HUDEP-2 (cell line): ENCODE measurements around the gene SNRNP25.

Experiments
- DNase-seq, 76 experiments: peaks; one replicate each; lab custom pipeline; 2025; ENCODE audit not compliant: unreplicated experiment in 76 of 76; lab: John Stamatoyannopoulos, UW

SNRNP25 gene

GRCh38 chr16:75580-76501 is 22.2 kb downstream of the SNRNP25 start:
- DNase-seq = no peak

GRCh38 chr16:76535-77272 is 23.1 kb downstream of the SNRNP25 start:
- peak in 19 of 76 experiments; percentile 2 to 55 (median 21) for DNase-seq

GRCh38 chr16:77273-77806 is 23.7 kb downstream of the SNRNP25 start:
- DNase-seq = peak in 11 of 76 experiments; percentile 10 to 37 (median 20)

- DNase-seq = peak in 66 of 76 experiments; percentile 10 to 81 (median 55)
These were observed 24.3 kb downstream of the SNRNP25 start, which contains the start of gene MPG for GRCh38 chr16:77807-78443. TSS of gene MPG (plus strand) at chr16:78225. CDS start at chr16:78310, 85 bp downstream.

- peak in 5 of 76 experiments; percentile 8 to 42 (median 18) for DNase-seq
These were observed 25.0 kb downstream of the SNRNP25 start for GRCh38 chr16:78444-79150.

- DNase-seq = no peak
These were observed 25.8 kb downstream of the SNRNP25 start for GRCh38 chr16:79151-80054.

GRCh38 chr16:83060-83603 is 29.5 kb downstream of the SNRNP25 start:
- no peak for DNase-seq

GRCh38 chr16:83781-84615 is 30.4 kb downstream of the SNRNP25 start:
- no peak for DNase-seq

GRCh38 chr16:84718-85406 is 31.2 kb downstream of the SNRNP25 start:
- DNase-seq = peak in 50 of 76 experiments; percentile 8 to 75 (median 40)

- no peak for DNase-seq
These were observed 31.8 kb downstream of the SNRNP25 start for GRCh38 chr16:85407-85782.

GRCh38 chr16:85865-86264 is 32.2 kb downstream of the SNRNP25 start:
- DNase-seq = no peak

GRCh38 chr16:86483-86952 is 32.9 kb downstream of the SNRNP25 start:
- DNase-seq = no peak

GRCh38 chr16:88613-89012 is 35.0 kb downstream of the SNRNP25 start:
- no peak for DNase-seq

- DNase-seq = no peak
These were observed 36.0 kb downstream of the SNRNP25 start for GRCh38 chr16:89391-90302.

GRCh38 chr16:91484-91883 is 37.9 kb downstream of the SNRNP25 start:
- peak in 66 of 76 experiments; percentile 13 to 81 (median 52) for DNase-seq
